NCI-H1417 (cell line): ENCODE data around the gene KLHL9.

ENCODE experiments used
- DNase-seq, 3 experiments: peaks; one replicate each; lab custom pipeline; 2025; lab: John Stamatoyannopoulos, UW

KLHL9 gene

GRCh38 chr9:21317956-21318923 lies 17.0 kb downstream of the KLHL9 start:
- DNase-seq = peak; percentile 7 to 57 (median 13)

- no peak for DNase-seq
These were observed 18.3 kb downstream of the KLHL9 start for GRCh38 chr9:21316860-21317259.

- no peak for DNase-seq
These were observed 19.0 kb downstream of the KLHL9 start for GRCh38 chr9:21316032-21316842.

- no peak for DNase-seq
These were observed 21.1 kb downstream of the KLHL9 start for GRCh38 chr9:21314152-21314551.

- no peak for DNase-seq
These were observed 23.3 kb downstream of the KLHL9 start for GRCh38 chr9:21311889-21312288.

- DNase-seq = no peak
These were observed 30.0 kb downstream of the KLHL9 start, which contains the start of gene IFNA5 for GRCh38 chr9:21305213-21305612. IFNA5 (minus strand) TSS chr9:21305313; CDS start chr9:21305256, 57 bp downstream.

- no peak for DNase-seq
These were observed 39.2 kb downstream of the KLHL9 start for GRCh38 chr9:21295992-21296391.

- no peak for DNase-seq
These were observed 40.2 kb downstream of the KLHL9 start for GRCh38 chr9:21294904-21295538.

- DNase-seq = no peak
These were observed 40.8 kb downstream of the KLHL9 start for GRCh38 chr9:21294364-21294774.

- DNase-seq = no peak
These were observed 45.4 kb downstream of the KLHL9 start for GRCh38 chr9:21289848-21290247.

GRCh38 chr9:21287280-21287679 lies 47.9 kb downstream of the KLHL9 start:
- no peak for DNase-seq

GRCh38 chr9:21286659-21287058 lies 48.5 kb downstream of the KLHL9 start:
- no peak for DNase-seq

GRCh38 chr9:21286099-21286498 lies 49.1 kb downstream of the KLHL9 start:
- no peak for DNase-seq

GRCh38 chr9:21281275-21281674 lies 53.9 kb downstream of the KLHL9 start:
- DNase-seq = no peak
